Endothelial cell of umbilical vein (primary cell): ENCODE results near the gene EXOC6B. TPM values are rescaled to one million over a fixed set of nuclear protein-coding genes. Genes with fewer than 3 reads are reported as not detected.

Experiments used
- BruUV-seq: library from RNA; stranded (reverse); fragments of 400-500 nt; replicated peaks from 2 replicates; lab custom pipeline; 2021; lab: Mats Ljungman, UMichigan
- CTCF ChIA-PET: fragments of 300-600, 350-600 bp; sonication (Branson Sonifier 250); formaldehyde crosslinking; loops from one replicate; lab custom pipeline; 2021; ENCODE audit warnings: antibody characterized with exemption, inconsistent platforms; lab: Charles Lee
- POLR2A ChIA-PET: fragments of 300-600, 350-600 bp; sonication (Branson Sonifier 250); formaldehyde crosslinking; loops from one replicate; lab custom pipeline; 2021; ENCODE audit warnings: antibody characterized with exemption, inconsistent platforms; lab: Charles Lee
- DNase-seq: peaks from one replicate; pipeline ENCODE4 v3.0.0-alpha.2; 2011; ENCODE audit warnings: low read depth, low spot score
- FAIRE-seq: peaks from 2 replicates; lab custom pipeline; 2011; peaks lifted over from hg19 to GRCh38; lab: Jason Lieb, UNC
- H2AFZ ChIP-seq: 2 replicates; pipeline ENCODE4 v1.6.0; 2012; ENCODE audit warnings: low read depth, low read length, control low read depth, inconsistent platforms
- H3K27ac ChIP-seq: 2 replicates; pipeline ENCODE4 v1.5.1; 2011; ENCODE audit warnings: low read depth, mild to moderate bottlenecking, control low read depth, low read length, moderate library complexity; ENCODE audit not compliant: insufficient read depth
- H3K27me3 ChIP-seq, 2 experiments: 2 replicates each; pipeline versions ENCODE4 v1.6.0 to v1.6.1; 2011; ENCODE audit warnings: low read length in 2 of 2, mixed read lengths in 1 of 2; ENCODE audit not compliant: control insufficient read depth in 2 of 2, insufficient read depth in 2 of 2
- H3K36me3 ChIP-seq, 2 experiments: 2 replicates in 1 of 2; 3 replicates in 1 of 2; pipeline ENCODE4 v1.5.1; 2011; ENCODE audit warnings: low read length in 2 of 2, mild to moderate bottlenecking in 1 of 2, moderate library complexity in 1 of 2; ENCODE audit not compliant: control insufficient read depth in 2 of 2, insufficient read depth in 2 of 2; ENCODE audit errors: extremely low read depth in 1 of 2
- H3K4me1 ChIP-seq: 3 replicates; pipeline ENCODE4 v1.5.1; 2011; ENCODE audit warnings: mild to moderate bottlenecking, low read length; ENCODE audit not compliant: control insufficient read depth, insufficient read depth; ENCODE audit errors: extremely low read depth
- H3K4me2 ChIP-seq: 2 replicates; pipeline ENCODE4 v1.6.1; 2011; ENCODE audit warnings: low read length, control low read depth, mixed read lengths; ENCODE audit not compliant: insufficient read depth
- H3K4me3 ChIP-seq, 3 experiments: fragments of 200-600 bp in 1 of 3; sonication (generic), shearing (Covaris generic) in 1 of 3; replicated peaks in 1 of 3; 2 replicates each; pipeline ENCODE4 v1.5.1; 2011 to 2016; ENCODE audit warnings: control low read depth in 3 of 3, low read length in 3 of 3, mild to moderate bottlenecking in 2 of 3, inconsistent platforms in 1 of 3, low read depth in 1 of 3, moderate library complexity in 1 of 3; ENCODE audit not compliant: insufficient read depth in 1 of 3
- H3K79me2 ChIP-seq: 2 replicates; pipeline ENCODE4 v1.6.0; 2012; ENCODE audit warnings: low read length, inconsistent platforms; ENCODE audit not compliant: control insufficient read depth, insufficient read depth
- H3K9ac ChIP-seq: replicated peaks from 2 replicates; pipeline ENCODE3; 2011; ENCODE audit warnings: low read length, control low read depth; ENCODE audit not compliant: insufficient read depth; ENCODE audit errors: extremely low read depth
- H3K9me1 ChIP-seq: replicated peaks from 3 replicates; pipeline ENCODE4 v1.6.0; 2011; ENCODE audit warnings: mild to moderate bottlenecking, low read length; ENCODE audit not compliant: control insufficient read depth, insufficient read depth; ENCODE audit errors: extremely low read depth
- H3K9me3 ChIP-seq: replicated peaks from 2 replicates; pipeline ENCODE4 v1.5.1; 2012; ENCODE audit warnings: low read length, inconsistent platforms; ENCODE audit not compliant: control insufficient read depth, insufficient read depth
- H4K20me1 ChIP-seq: replicated peaks from 2 replicates; pipeline ENCODE3; 2011; ENCODE audit warnings: mild to moderate bottlenecking, low read length; ENCODE audit not compliant: control insufficient read depth, insufficient read depth; ENCODE audit errors: extremely low read depth
- CTCF ChIP-seq, 2 donors: IDR thresholded peaks; 1 replicate in 1 of 2; 2 replicates in 1 of 2; pipeline ENCODE4 v1.5.1; 2011; ENCODE audit warnings: low read length in 2 of 2, mild to moderate bottlenecking in 2 of 2, moderate library complexity in 2 of 2, control low read depth in 1 of 2, inconsistent platforms in 1 of 2, low read depth in 1 of 2; ENCODE audit not compliant: insufficient read depth in 1 of 2; ENCODE audit errors: extremely low read depth in 1 of 2
- EZH2 ChIP-seq: IDR thresholded peaks from 2 replicates; pipeline ENCODE4 v1.6.1; 2012; ENCODE audit warnings: borderline replicate concordance, low read depth, mild to moderate bottlenecking, moderate library complexity, low read length, inconsistent platforms; ENCODE audit not compliant: severe bottlenecking
- FOS ChIP-seq: IDR thresholded peaks from 2 replicates; pipeline ENCODE4 v1.6.1; 2011; ENCODE audit warnings: mild to moderate bottlenecking, low read length, moderate library complexity, borderline replicate concordance; ENCODE audit not compliant: insufficient read depth
- GATA2 ChIP-seq: IDR thresholded peaks from 2 replicates; pipeline ENCODE4 v1.7.0; 2011; ENCODE audit warnings: low read depth, mild to moderate bottlenecking, moderate library complexity, mixed read lengths, low read length; ENCODE audit not compliant: insufficient read length, insufficient read depth
- JUN ChIP-seq: IDR thresholded peaks from 2 replicates; pipeline ENCODE4 v1.6.1; 2011; ENCODE audit warnings: borderline replicate concordance, low read depth; ENCODE audit not compliant: insufficient read length, insufficient read depth
- MAX ChIP-seq: IDR thresholded peaks from 2 replicates; pipeline ENCODE4 v1.6.1; 2011; ENCODE audit not compliant: insufficient read depth, insufficient read length
- MYC ChIP-seq: IDR thresholded peaks from one replicate; pipeline ENCODE4 v1.6.1; 2011; ENCODE audit warnings: mild to moderate bottlenecking, low read depth, low read length
- POLR2AphosphoS5 ChIP-seq: IDR thresholded peaks from 2 replicates; pipeline ENCODE4 v1.6.1; 2012; ENCODE audit warnings: low read depth, mild to moderate bottlenecking, control low read depth, low read length, moderate library complexity; ENCODE audit not compliant: insufficient read depth
- dilution Hi-C: fragments of 300-500 bp; cut with MboI; formaldehyde crosslinking; loops from one replicate; pipeline ENCODE4 v1.15.0; 2019; ENCODE audit warnings: low sequenced_read_pairs; ENCODE audit not compliant: extremely low pct_ligation_motif_present
- intact Hi-C: fragments of 100-400 bp; cut with micrococcal nuclease; formaldehyde crosslinking; loops from one replicate; pipeline ENCODE4 v1.10.0; 2022
- polyA plus RNA-seq, 4 experiments: library from polyadenylated mRNA; depleted of rRNA in 3 of 4; stranded (reverse) in 3 of 4; unstranded in 1 of 4; fragments of >200 nt; gene quantifications; 2 replicates each; pipeline versions ENCODE4 v1.2.1 to v1.2.3, GENCODE V29; 2011 to 2012; ENCODE audit warnings: missing spikeins in 1 of 4
- total RNA-seq: library from RNA; stranded (reverse); gene quantifications from 2 replicates; pipeline ENCODE4 v1.2.3, GENCODE V29; 2021

The EXOC6B gene
- total and polyA plus RNA-seq, 2 donors (not counting 3 experiments of a cell fraction or from before 2014, with no cell fraction given), result 10.8 to 34.8 TPM

GRCh38 chr2:72204156-72204785 is 621.6 kb downstream of the EXOC6B start:
- Histone ChIP-seq H3K4me2 (no peak overlapping the region), H3K36me3 (no peaks in the 10 kb centered on the region), H3K27ac (no peak overlapping the region), H3K9ac (no peak overlapping the region), H3K27me3 (no peaks in the 10 kb centered on the region), H3K79me2 (no peaks in the 10 kb centered on the region), H3K4me1 (no peaks in the 10 kb centered on the region), H3K9me3 (no peaks in the 10 kb centered on the region), H3K4me3 (no peak overlapping the region), H2AFZ (no peak overlapping the region), H4K20me1 (no peaks in the 10 kb centered on the region), H3K9me1 (no peaks in the 10 kb centered on the region)
- DNase-seq (peak; percentile 89), FAIRE-seq (no peak)
- dilution Hi-C loops (no loop called here), intact Hi-C loops (no loop called here)
- CTCF ChIA-PET, result interaction anchor here (0.9 to 1.2 kb wide), 3 partner anchors 10 to 280 kb away, joined by 3 to 4 read pairs (median 3); no protein-coding TSS in a partner anchor
- BruUV-seq, result no TSS peak
- POLR2A ChIA-PET, result no interaction called here
- TF ChIP-seq MYC (no peak), JUN (no peak), EZH2 (no peak), POLR2AphosphoS5 (no peak), CTCF (IDR thresholded peaks at IDR 0.05; ENCODE audit: extremely low read depth in 1 of 2, insufficient read depth in 1 of 2, low read depth in 1 of 2, low read length in 2 of 2) (no peak), GATA2 (no peak), MAX (no peak), FOS (no peak)
